HG03565 (cell line): ENCODE measurements around the gene GJA1.
"Not testable (repeated sequence)": the region's sequence is repeated elsewhere in the genome, so short reads cannot be mapped to it uniquely, and the experiment has no call there.

Source experiments
- ATAC-seq: cut with Tn5 transposase; IDR thresholded peaks from one replicate; pipeline ENCODE4 v1.9.1; 2021; ENCODE audit warnings: mild to moderate bottlenecking, moderate library complexity; ENCODE audit not compliant: unreplicated experiment

The GJA1 gene

GRCh38 chr6:121436960-121437850, 1.8 kb downstream of the GJA1 start:
- no peak for ATAC-seq

GRCh38 chr6:121437851-121438651, 2.6 kb downstream of the GJA1 start:
- no peak for ATAC-seq

DNA sequence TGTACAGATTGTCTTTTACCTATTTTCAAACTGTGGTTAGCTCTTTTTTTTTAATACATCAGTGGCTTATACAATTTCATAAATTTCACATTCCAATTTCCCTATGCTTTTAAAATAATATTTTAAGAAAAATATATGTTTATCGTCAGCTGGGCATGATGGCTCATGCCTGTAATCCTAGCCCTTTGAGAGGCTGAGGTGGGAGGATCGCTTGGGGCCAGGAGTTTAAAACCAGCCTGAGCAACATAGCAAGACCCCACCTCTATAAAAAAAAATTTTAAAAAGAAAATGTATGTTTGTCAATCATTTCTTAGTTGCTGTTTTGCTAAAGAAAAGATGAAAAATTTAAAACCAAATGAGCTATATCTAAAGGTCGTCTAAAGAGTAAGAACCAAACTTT, 3.4 kb downstream of the GJA1 start:
- no peak for ATAC-seq

DNA sequence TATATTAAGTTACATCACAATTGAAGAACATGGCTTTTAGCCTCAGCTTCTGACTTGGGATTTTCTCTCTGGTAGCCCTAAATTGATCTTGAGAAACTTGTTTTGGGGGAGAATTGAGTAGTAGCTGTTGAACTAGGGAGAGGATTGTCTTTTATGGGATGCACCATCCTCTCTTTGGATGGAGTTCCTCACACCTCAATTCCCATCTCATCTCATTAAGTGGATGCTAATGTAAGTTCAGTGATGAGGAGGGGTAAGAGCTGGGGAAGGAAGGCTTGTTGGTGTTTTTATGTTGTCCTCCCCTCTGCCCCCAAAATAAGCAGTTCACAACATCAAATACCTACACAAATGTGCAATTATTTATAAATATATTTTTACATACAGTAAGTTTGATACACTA, 4.0 kb downstream of the GJA1 start:
- ATAC-seq = no peak

DNA sequence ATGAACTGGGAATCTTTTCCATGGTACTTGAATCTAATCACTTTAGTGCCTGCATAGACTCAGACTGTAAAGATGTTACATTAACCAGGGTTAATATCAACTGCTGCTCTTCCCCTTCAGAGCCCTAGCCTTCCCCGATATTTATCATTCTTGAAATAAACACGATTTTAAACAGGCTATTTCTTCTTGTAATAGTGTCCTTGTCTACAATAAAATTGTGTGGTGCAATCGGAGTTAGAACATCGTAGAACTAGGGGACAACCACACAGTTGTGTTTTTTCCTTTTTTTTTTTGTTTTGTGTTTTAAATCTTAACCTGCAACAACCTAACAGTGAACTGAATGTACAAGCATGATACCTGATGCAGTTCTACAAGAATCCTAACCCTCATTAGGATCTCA, 4.5 kb downstream of the GJA1 start:
- ATAC-seq = no peak

- ATAC-seq = no peak
Observed at GRCh38 chr6:121441477-121441876, 6.0 kb downstream of the GJA1 start.

DNA sequence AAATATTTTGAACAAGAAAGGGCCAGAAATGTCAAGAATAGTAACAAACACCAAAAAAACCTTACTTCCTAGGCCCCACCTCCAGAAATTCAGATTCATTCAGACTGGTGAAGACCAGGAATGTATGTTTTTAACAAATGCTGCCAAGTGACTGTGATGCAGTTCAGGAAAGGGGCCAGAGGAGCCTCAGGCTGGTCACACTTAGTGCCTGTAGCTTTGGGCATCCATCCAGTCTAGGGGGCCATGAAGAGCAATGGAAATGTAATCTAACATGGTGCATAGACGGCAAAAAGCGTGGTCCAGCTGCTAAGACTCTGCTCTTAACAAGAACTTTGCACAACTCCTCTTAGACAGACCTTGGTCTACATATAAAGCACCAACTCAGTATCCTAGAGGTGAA, 7.1 kb downstream of the GJA1 start:
- no peak for ATAC-seq

- no peak for ATAC-seq
Observed at GRCh38 chr6:121443971-121444541, 8.6 kb downstream of the GJA1 start.

- ATAC-seq = not testable (repeated sequence)
Observed at GRCh38 chr6:121446705-121447104, 11.3 kb downstream of the GJA1 start.

DNA sequence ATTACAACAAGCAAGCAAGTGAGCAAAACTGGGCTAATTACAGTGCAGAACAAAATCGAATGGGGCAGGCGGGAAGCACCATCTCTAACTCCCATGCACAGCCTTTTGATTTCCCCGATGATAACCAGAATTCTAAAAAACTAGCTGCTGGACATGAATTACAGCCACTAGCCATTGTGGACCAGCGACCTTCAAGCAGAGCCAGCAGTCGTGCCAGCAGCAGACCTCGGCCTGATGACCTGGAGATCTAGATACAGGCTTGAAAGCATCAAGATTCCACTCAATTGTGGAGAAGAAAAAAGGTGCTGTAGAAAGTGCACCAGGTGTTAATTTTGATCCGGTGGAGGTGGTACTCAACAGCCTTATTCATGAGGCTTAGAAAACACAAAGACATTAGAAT, 12.3 kb downstream of the GJA1 start:
- ATAC-seq = not testable (repeated sequence)

DNA sequence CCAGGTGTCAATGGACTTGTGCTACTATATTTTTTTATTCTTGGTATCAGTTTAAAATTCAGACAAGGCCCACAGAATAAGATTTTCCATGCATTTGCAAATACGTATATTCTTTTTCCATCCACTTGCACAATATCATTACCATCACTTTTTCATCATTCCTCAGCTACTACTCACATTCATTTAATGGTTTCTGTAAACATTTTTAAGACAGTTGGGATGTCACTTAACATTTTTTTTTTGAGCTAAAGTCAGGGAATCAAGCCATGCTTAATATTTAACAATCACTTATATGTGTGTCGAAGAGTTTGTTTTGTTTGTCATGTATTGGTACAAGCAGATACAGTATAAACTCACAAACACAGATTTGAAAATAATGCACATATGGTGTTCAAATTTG, 13.1 kb downstream of the GJA1 start:
- ATAC-seq = not testable (repeated sequence)

GRCh38 chr6:121449331-121449730, 13.9 kb downstream of the GJA1 start:
- no peak for ATAC-seq

DNA sequence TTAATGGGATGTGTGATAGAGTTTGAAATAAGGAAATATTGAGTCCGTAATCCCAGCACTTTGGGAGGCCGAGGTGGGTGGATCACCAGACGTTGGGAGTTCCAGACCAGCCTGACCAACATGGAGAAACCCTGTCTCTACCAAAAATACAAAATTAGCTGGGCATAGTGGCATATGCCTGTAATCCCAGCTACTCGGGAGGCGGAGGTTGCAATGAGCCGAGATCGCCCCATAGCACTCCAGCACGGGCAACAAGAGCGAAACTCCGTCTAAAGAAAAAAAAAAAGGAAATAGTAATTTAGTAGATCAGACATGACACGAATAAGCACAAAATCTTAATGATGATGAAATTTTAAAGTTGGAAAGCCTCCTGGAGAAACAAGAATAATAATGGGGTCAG, 14.8 kb downstream of the GJA1 start:
- no peak for ATAC-seq

GRCh38 chr6:121451250-121451649, 15.8 kb downstream of the GJA1 start:
- no peak for ATAC-seq

- ATAC-seq = no peak
Observed at GRCh38 chr6:121453191-121453590, 17.7 kb downstream of the GJA1 start.

DNA sequence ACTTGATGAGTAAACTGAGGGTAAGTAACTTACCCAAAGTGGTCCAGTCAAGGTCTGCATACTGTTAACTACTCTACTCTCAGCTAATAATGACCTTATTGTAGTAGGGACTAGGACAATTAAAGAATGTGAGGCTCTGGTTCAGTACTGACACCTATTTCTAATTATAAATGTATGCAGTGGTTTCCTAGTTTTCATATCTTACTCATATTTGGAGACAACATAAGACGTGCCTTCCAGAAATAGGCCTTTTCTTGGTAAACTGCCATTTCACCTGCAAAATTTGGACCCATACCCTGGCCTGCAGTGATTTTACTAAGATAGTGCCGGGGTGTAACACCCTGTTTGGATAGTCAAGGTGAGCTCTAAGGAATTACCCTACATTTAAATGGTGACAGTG, 24.7 kb downstream of the GJA1 start:
- peak; percentile 93 for ATAC-seq

DNA sequence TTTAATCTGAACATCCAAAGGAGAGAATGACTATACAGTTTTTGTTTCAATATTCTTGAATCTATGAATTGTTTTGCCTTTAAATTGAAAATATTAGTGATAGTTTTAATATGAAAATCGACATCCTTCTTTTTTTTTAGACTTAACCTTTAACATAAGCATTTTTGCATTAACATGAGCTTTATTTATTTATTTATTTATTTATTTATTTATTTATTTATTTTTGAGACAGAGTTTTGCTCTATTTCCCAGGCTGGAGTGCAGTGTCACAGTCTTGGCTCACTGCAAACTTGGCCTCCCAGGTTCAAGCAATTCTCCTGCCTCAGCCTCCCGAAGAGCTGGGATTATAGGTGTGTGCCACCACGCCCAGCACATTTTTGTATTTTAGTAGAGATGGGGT, 27.6 kb downstream of the GJA1 start:
- ATAC-seq = no peak

DNA sequence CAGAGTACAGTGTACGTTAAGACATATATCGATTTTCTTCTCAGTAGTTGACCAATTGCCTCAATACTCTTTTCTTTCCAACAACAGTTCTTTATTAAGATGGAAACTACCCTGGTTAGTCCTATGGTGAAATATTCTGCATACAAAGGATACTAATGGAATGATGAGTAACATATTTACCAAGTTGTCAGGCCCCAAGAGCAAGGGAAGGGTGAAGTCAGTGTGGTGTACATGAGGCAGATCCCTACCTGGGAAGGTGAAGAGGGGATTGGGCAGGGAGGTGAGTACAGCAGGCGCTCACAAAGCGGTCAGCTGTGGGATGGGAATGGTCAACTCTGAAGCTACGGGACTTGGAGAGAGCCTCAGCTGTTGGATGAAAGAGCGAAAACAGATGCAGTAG, 29.7 kb downstream of the GJA1 start:
- no peak for ATAC-seq

DNA sequence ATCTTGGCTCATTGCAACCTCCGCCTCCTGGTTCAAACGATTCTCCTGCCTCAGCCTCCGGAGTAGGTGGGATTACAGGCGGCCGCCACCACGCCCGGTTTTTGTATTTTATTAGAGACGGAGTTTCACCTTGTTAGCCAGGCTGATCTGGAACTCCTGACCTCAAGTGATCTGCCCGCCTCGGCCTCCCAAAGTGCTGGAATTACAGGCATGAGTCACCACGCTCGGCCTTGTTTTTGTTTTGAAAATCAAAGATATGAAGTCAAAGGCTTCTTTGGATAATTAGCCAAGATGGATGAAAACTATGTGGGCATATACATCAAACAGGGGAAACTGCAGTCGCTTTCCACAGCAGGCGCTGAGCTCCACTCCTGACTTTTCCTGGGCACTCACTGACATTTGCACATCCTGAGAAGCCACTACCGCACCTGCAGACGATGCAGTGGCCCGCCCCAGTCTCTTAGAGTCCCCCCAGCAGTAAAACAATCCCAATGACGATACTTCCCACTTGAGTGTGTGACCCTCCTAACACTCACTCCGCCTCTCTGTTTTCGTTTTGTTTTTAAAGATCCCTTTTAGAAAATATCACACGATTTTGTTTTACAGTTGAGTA, 44.1 kb downstream of the GJA1 start:
- no peak for ATAC-seq

DNA sequence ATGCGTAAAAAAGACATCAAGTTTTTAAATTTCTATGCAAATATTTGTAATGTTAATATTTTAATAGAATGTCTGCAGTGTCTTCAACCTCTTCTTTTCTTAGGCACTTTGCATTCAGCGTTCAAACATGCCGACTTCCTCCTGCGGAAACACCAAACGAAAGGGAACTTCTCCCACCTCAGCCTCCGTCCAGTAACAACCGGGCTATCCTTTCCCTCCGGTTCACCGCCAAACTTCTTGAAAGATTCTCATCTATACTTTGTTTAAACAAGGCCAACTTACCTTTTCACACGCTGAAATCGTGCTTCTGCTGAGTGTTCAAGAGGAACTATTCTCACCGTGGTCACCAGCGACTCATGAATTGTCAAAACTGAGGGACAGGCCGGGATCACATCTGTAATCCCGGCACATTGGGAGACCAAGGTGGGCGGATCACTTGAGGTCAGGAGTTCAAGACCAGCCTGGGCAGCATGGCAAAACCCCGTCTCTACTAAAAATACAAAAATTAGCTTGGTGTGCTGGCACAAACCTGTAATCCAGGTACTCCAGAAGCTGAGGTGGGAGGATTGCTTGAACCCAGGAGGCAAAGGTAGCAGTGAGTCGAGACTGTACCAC, 44.8 kb downstream of the GJA1 start:
- no peak for ATAC-seq
